Activated CD4-positive, CD25-positive, alpha-beta regulatory T cell treated with anti-CD3 and anti-CD28 coated beads, Interleukin-2, amount 50 U/mL, for 24 hours (primary cell): ENCODE data around the gene FLAD1.

Experiments
- ATAC-seq, 2 donors: fragments of 150-1000 bp; cut with Tn5 transposase; one replicate each; pipeline ENCODE4 v1.10.0; 2021; ENCODE audit warnings: mild to moderate bottlenecking in 1 of 2, moderate library complexity in 1 of 2

Gene FLAD1

GRCh38 chr1:154952664-154953063 lies 30.5 kb upstream of the FLAD1 start:
- no peak for ATAC-seq

- no peak for ATAC-seq
Measured at GRCh38 chr1:154953611-154954038, 29.5 kb upstream of the FLAD1 start.

- no peak for ATAC-seq
Measured at GRCh38 chr1:154954541-154954940, 28.6 kb upstream of the FLAD1 start.

- peak; percentile 82 for ATAC-seq
Measured at GRCh38 chr1:154955039-154955717, 28.0 kb upstream of the FLAD1 start.

GRCh38 chr1:154955718-154956543 lies 27.2 kb upstream of the FLAD1 start, which contains the start of gene PBXIP1:
TSS of gene PBXIP1 (minus strand) at chr1:154956099. CDS start at chr1:154953721, 2,378 bp downstream.
- peak; percentile 61 to 68 for ATAC-seq

GRCh38 chr1:154956544-154956941 lies 26.6 kb upstream of the FLAD1 start:
- no peak for ATAC-seq

- no peak for ATAC-seq
Measured at GRCh38 chr1:154957091-154957657, 26.0 kb upstream of the FLAD1 start.

- ATAC-seq = no peak
Measured at GRCh38 chr1:154958036-154958435, 25.1 kb upstream of the FLAD1 start.

- ATAC-seq = no peak
Measured at GRCh38 chr1:154958681-154959425, 24.3 kb upstream of the FLAD1 start.

- no peak for ATAC-seq
Measured at GRCh38 chr1:154959426-154959780, 23.7 kb upstream of the FLAD1 start.

GRCh38 chr1:154960446-154961136 lies 22.6 kb upstream of the FLAD1 start:
- no peak for ATAC-seq

GRCh38 chr1:154961207-154962155 lies 21.7 kb upstream of the FLAD1 start, which contains the start of gene PYGO2:
TSS of gene PYGO2 (minus strand) at chr1:154961782. CDS start at chr1:154961576, 206 bp downstream.
- ATAC-seq = peak; percentile 86 to 88

- ATAC-seq = peak; percentile 3
Measured at GRCh38 chr1:154962156-154962749, 20.9 kb upstream of the FLAD1 start.

- ATAC-seq = no peak
Measured at GRCh38 chr1:154962795-154963330, 20.3 kb upstream of the FLAD1 start.

- no peak for ATAC-seq
Measured at GRCh38 chr1:154963643-154964042, 19.5 kb upstream of the FLAD1 start.

GRCh38 chr1:154964359-154964758 lies 18.8 kb upstream of the FLAD1 start:
- ATAC-seq = no peak

- ATAC-seq = no peak
Measured at GRCh38 chr1:154966111-154966510, 17.0 kb upstream of the FLAD1 start.

- no peak for ATAC-seq
Measured at GRCh38 chr1:154967331-154967950, 15.7 kb upstream of the FLAD1 start.

- no peak for ATAC-seq
Measured at GRCh38 chr1:154968731-154969130, 14.4 kb upstream of the FLAD1 start.

- ATAC-seq = no peak
Measured at GRCh38 chr1:154969246-154969645, 13.9 kb upstream of the FLAD1 start.
